ENCODE measurements around the gene CAMTA1. TPM values are rescaled to one million over a fixed set of nuclear protein-coding genes. Genes with fewer than 3 reads are reported as not detected.

CAMTA1 gene
- polyA plus RNA-seq, 1 donor from 2014 or later = 162 TPM

DNA sequence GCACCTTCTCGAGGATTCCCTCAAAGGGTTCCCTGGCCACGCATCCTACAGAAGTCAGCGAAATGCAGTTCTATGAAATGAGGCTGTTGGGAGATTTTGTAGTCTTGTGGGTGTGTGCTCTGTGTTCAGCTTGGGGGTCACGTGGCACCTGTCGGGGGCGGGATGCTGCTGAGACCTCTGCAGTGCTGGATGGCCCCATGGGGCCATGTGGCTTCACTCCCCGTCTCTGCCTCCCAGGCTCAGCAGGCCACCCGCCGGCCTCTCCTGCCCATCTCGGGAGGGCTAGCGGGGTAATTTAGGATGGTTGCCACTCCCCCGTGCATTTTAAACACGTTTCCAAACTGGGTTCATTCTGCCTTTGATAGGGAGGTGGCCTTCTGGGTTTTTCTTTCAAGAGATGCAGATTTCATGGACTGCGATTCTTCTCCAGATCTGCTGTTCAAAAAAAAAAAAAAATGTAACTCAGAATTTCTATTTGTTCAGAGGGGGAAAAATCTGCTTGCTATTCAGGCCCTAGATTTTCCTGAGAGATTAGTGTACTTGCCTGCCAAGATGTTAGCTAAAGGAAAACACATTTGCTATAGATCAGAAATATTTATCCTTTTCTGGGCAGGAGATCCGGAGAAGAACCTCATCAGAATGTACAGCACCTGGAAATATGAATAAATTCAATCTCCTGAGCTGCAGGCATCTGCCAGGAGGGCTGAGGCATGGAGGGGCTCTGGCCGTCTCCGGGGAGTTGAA lies 708.6 kb downstream of the CAMTA1 start:
- no peaks in the 10 kb centered on the region for H4K20me1 ChIP-seq (ENCODE audit: insufficient read depth)
- no peak overlapping the region for H2AFZ ChIP-seq (ENCODE audit: low read depth, low read length)
- H3K27ac ChIP-seq (ENCODE audit: low read length) = no peak overlapping the region
- no peak overlapping the region for H3K4me3 ChIP-seq (ENCODE audit: low read length)
- TF ChIP-seq, protein P1, sequence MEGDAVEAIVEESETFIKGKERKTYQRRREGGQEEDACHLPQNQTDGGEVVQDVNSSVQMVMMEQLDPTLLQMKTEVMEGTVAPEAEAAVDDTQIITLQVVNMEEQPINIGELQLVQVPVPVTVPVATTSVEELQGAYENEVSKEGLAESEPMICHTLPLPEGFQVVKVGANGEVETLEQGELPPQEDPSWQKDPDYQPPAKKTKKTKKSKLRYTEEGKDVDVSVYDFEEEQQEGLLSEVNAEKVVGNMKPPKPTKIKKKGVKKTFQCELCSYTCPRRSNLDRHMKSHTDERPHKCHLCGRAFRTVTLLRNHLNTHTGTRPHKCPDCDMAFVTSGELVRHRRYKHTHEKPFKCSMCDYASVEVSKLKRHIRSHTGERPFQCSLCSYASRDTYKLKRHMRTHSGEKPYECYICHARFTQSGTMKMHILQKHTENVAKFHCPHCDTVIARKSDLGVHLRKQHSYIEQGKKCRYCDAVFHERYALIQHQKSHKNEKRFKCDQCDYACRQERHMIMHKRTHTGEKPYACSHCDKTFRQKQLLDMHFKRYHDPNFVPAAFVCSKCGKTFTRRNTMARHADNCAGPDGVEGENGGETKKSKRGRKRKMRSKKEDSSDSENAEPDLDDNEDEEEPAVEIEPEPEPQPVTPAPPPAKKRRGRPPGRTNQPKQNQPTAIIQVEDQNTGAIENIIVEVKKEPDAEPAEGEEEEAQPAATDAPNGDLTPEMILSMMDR (IDR thresholded peaks at IDR 0.05; ENCODE audit: poor library complexity, severe bottlenecking) = no peak
- H3K9ac ChIP-seq (ENCODE audit: low read length) = no peak overlapping the region
- H3K9me3 ChIP-seq (ENCODE audit: low read length) = no peaks in the 10 kb centered on the region
- no peaks in the 10 kb centered on the region for H3K36me3 ChIP-seq (ENCODE audit: insufficient read depth, low read length)
- no peaks in the 10 kb centered on the region for H3K9me2 ChIP-seq (ENCODE audit: insufficient read depth, low read length)
- no peak overlapping the region for H3K4me2 ChIP-seq (ENCODE audit: low read length)
- no peaks in the 10 kb centered on the region for H3K79me2 ChIP-seq (replicated peaks; ENCODE audit: insufficient read depth, low read length)
- no peaks in the 10 kb centered on the region for H3F3A ChIP-seq (ENCODE audit: insufficient read depth, low read length, poor library complexity, severe bottlenecking)
- H3K27me3 ChIP-seq (ENCODE audit: insufficient read depth, low read depth, low read length) = no peaks in the 10 kb centered on the region

DNA sequence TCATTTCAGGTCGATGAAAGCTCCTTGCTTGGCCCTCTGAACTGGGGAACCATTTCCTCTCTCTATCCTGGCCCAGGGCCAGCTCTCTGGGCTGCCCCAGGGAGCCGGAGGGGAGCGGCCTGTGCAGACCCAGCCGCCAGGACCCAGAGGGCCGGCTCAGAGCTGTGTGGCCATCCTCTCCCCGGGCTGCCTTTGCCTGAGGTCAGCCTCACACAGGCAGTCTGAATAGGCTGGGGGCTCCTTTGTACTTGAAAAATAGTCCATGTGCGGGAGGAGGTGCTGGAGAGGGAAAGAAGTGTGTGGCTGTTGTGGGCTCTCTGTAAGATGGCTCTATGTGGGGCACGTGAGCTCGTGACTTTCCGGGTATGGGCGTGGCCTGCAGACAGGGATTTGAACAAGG lies 710.7 kb downstream of the CAMTA1 start:
- Histone ChIP-seq H3K9me2 (ENCODE audit: insufficient read depth, low read length) (no peaks in the 10 kb centered on the region), H3K4me3 (ENCODE audit: low read length) (no peak overlapping the region), H3K4me2 (ENCODE audit: low read length) (no peak overlapping the region), H4K20me1 (ENCODE audit: insufficient read depth) (no peaks in the 10 kb centered on the region), H3K27me3 (ENCODE audit: insufficient read depth, low read depth, low read length) (no peaks in the 10 kb centered on the region), H2AFZ (ENCODE audit: low read depth, low read length) (no peak overlapping the region), H3K9ac (ENCODE audit: low read length) (no peak overlapping the region), H3F3A (ENCODE audit: insufficient read depth, low read length, poor library complexity, severe bottlenecking) (no peaks in the 10 kb centered on the region), H3K36me3 (ENCODE audit: insufficient read depth, low read length) (no peaks in the 10 kb centered on the region), H3K79me2 (replicated peaks; ENCODE audit: insufficient read depth, low read length) (no peaks in the 10 kb centered on the region), H3K9me3 (ENCODE audit: low read length) (no peaks in the 10 kb centered on the region), H3K27ac (ENCODE audit: low read length) (no peak overlapping the region)
- TF ChIP-seq, protein P1 (IDR thresholded peaks at IDR 0.05; ENCODE audit: poor library complexity, severe bottlenecking) = no peak
- no peak for TF ChIP-seq MXI1 (conservative IDR thresholded peaks at IDR 0.05; ENCODE audit: poor library complexity, severe bottlenecking)
- TF ChIP-seq EP300 (conservative IDR thresholded peaks at IDR 0.05; ENCODE audit: poor library complexity, severe bottlenecking) = no peak
- no peak for TF ChIP-seq TAF1 (IDR thresholded peaks at IDR 0.05; ENCODE audit: low read depth)
- TF ChIP-seq, protein P2, sequence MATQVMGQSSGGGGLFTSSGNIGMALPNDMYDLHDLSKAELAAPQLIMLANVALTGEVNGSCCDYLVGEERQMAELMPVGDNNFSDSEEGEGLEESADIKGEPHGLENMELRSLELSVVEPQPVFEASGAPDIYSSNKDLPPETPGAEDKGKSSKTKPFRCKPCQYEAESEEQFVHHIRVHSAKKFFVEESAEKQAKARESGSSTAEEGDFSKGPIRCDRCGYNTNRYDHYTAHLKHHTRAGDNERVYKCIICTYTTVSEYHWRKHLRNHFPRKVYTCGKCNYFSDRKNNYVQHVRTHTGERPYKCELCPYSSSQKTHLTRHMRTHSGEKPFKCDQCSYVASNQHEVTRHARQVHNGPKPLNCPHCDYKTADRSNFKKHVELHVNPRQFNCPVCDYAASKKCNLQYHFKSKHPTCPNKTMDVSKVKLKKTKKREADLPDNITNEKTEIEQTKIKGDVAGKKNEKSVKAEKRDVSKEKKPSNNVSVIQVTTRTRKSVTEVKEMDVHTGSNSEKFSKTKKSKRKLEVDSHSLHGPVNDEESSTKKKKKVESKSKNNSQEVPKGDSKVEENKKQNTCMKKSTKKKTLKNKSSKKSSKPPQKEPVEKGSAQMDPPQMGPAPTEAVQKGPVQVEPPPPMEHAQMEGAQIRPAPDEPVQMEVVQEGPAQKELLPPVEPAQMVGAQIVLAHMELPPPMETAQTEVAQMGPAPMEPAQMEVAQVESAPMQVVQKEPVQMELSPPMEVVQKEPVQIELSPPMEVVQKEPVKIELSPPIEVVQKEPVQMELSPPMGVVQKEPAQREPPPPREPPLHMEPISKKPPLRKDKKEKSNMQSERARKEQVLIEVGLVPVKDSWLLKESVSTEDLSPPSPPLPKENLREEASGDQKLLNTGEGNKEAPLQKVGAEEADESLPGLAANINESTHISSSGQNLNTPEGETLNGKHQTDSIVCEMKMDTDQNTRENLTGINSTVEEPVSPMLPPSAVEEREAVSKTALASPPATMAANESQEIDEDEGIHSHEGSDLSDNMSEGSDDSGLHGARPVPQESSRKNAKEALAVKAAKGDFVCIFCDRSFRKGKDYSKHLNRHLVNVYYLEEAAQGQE (IDR thresholded peaks at IDR 0.05; ENCODE audit: borderline replicate concordance) = no peak
- TF ChIP-seq SMC3 (conservative IDR thresholded peaks at IDR 0.05; ENCODE audit: poor library complexity) = no peak
- TF ChIP-seq EZH2 (IDR thresholded peaks at IDR 0.05; ENCODE audit: borderline replicate concordance, insufficient read depth, low read length, poor library complexity, severe bottlenecking) = no peak
- TF ChIP-seq RAD21 (conservative IDR thresholded peaks at IDR 0.05) = no peak
- TF ChIP-seq POLR2AphosphoS5 (IDR thresholded peaks at IDR 0.05) = no peak

All from neural cell (in vitro differentiated cells).